Measurements from ENCODE around the gene OTOG. TPM values are rescaled to one million over a fixed set of nuclear protein-coding genes. Genes with fewer than 3 reads are reported as not detected.

Gene OTOG
- total RNA-seq, 4 donors from 2014 or later, result not detected

DNA sequence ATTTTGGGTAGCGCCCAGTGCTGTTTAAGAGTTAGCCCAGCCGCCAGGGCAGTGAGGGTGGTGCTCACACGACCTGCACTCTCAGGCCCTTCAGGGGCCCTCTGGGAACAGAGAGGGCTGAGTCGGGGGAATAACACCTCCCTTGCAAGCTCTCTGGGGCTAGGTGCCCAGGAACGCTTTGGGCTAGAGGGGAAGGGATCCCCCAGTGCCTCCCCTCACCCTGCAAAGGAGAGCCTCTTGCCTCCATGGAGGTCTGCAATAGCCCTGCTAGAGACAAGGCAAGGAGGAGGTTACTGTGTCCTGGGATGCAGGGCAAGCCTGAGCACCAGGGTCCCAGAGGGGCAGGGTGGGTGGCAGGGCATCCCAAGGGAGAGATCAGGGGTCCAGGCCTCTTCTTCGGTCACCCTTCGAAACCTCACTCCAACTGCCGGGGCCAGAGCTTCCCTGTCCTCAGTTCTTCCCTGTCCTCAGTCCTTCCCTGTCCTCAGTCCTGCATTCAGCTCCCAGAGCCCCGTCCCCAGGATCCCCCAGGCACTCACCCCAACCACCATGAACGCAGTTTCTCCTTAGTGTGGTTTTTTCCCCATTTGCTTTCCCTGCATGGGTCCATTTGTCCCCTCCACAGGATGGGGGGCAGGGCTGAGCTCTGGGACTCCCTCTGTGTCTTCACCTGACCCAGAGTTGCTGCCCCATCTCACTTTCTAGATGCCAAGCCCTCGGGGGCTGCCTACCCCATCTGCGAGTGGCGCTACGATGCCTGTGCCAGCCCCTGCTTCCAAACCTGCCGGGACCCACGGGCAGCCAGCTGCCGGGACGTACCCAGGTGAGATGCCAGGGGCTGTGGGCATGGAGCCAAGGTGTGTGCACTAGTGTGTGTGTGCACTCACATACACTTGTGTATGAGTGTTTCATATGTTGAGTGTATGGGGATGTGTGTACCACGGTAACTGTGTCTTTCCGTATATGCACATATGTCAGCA lies 60.8 kb downstream of the OTOG start:
- TF ChIP-seq, protein P1, sequence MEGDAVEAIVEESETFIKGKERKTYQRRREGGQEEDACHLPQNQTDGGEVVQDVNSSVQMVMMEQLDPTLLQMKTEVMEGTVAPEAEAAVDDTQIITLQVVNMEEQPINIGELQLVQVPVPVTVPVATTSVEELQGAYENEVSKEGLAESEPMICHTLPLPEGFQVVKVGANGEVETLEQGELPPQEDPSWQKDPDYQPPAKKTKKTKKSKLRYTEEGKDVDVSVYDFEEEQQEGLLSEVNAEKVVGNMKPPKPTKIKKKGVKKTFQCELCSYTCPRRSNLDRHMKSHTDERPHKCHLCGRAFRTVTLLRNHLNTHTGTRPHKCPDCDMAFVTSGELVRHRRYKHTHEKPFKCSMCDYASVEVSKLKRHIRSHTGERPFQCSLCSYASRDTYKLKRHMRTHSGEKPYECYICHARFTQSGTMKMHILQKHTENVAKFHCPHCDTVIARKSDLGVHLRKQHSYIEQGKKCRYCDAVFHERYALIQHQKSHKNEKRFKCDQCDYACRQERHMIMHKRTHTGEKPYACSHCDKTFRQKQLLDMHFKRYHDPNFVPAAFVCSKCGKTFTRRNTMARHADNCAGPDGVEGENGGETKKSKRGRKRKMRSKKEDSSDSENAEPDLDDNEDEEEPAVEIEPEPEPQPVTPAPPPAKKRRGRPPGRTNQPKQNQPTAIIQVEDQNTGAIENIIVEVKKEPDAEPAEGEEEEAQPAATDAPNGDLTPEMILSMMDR (IDR thresholded peaks at IDR 0.05), result no peak
- ATAC-seq (ENCODE audit: low FRiP score), result no peak
- DNase-seq (ENCODE audit: low spot score), result no peak

DNA sequence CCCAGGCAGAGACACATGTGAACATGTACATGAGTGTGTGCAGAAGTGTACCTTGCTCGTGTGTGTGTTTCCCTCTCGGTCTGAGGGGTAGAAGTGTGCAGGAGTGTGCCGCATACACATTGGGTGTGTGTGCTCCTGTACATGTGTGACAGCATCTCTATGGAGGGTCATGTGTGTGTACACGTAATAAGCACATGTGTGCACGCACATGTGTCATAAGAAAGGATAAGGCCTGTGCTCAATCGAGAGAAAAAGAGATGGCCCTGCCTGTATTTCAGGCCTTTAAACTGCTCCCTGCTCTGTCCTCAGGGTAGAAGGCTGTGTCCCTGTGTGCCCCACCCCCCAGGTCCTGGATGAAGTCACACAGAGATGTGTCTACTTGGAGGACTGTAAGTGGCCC lies 61.8 kb downstream of the OTOG start:
- no peak for ATAC-seq (ENCODE audit: low FRiP score)
- DNase-seq (ENCODE audit: low spot score), result no peak
- TF ChIP-seq, protein P1 (IDR thresholded peaks at IDR 0.05), result no peak

DNA sequence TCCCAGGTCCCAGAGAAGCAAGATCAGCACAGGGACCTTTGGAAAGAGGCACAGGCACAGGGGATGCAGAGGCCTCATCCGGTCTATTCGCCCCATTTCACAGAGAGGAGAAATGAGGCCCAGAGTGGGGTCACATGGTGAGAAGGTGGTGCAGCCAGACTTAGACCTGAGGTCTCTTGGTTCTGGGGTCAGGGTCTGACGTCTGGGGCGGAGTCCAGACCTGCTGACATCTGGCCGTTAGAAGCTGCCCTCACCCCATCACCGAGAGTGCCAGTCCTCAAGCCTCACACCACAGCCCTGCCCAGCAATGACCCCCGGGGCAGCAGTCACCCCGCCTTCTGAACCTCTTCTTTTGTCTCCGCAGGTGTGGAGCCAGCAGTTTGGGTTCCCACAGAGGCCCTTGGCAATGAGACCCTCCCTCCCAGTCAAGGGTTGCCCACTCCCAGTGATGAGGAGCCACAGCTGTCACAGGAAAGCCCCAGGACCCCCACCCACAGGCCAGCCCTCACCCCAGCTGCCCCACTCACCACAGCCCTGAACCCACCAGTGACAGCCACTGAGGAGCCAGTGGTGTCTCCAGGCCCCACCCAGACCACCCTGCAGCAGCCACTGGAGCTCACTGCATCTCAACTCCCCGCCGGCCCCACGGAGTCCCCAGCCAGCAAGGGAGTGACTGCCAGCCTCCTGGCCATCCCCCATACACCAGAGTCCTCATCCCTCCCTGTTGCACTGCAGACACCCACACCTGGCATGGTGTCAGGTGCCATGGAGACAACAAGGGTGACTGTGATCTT lies 62.4 kb downstream of the OTOG start:
- DNase-seq (ENCODE audit: low spot score) (no peak), ATAC-seq (ENCODE audit: low FRiP score) (no peak)
- TF ChIP-seq, protein P1 (IDR thresholded peaks at IDR 0.05), result no peak

DNA sequence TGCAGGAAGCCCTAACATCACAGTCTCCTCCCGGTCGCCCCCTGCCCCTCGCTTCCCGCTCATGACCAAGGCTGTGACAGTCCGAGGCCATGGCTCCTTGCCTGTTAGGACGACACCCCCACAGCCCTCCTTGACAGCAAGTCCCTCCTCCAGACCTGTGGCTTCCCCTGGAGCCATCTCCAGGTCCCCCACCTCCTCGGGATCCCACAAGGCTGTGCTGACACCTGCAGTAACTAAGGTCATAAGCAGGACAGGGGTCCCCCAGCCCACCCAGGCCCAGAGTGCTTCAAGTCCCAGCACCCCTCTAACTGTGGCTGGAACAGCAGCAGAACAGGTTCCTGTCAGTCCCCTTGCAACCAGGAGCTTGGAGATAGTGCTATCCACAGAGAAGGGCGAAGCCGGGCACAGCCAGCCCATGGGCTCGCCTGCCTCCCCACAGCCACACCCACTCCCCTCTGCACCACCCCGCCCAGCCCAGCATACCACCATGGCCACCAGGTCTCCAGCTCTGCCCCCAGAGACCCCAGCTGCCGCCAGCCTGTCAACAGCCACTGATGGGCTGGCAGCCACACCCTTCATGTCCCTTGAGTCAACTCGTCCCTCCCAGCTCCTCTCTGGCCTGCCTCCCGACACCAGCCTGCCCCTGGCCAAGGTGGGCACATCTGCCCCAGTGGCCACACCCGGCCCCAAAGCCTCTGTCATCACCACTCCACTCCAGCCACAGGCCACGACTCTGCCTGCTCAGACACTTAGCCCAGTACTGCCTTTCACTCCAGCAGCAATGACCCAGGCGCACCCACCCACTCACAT lies 63.2 kb downstream of the OTOG start:
- DNase-seq (ENCODE audit: low spot score) (no peak), ATAC-seq (ENCODE audit: low FRiP score) (no peak)
- TF ChIP-seq, protein P1 (IDR thresholded peaks at IDR 0.05), result no peak

DNA sequence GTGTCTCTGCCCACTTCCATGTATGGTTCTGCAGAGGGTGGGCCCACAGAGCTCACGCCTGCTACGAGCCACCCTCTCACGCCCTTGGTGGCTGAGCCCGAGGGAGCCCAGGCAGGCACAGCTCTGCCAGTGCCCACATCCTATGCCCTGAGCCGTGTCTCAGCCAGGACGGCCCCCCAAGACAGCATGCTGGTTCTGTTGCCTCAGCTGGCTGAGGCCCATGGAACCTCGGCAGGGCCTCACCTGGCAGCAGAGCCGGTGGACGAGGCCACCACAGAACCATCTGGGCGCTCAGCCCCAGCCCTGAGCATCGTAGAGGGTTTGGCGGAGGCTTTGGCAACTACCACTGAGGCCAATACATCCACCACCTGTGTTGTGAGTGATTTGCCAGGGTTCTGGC lies 64.0 kb downstream of the OTOG start:
- no peak for DNase-seq (ENCODE audit: low spot score)
- TF ChIP-seq, protein P1 (IDR thresholded peaks at IDR 0.05), result no peak
- ATAC-seq (ENCODE audit: low FRiP score), result no peak

DNA sequence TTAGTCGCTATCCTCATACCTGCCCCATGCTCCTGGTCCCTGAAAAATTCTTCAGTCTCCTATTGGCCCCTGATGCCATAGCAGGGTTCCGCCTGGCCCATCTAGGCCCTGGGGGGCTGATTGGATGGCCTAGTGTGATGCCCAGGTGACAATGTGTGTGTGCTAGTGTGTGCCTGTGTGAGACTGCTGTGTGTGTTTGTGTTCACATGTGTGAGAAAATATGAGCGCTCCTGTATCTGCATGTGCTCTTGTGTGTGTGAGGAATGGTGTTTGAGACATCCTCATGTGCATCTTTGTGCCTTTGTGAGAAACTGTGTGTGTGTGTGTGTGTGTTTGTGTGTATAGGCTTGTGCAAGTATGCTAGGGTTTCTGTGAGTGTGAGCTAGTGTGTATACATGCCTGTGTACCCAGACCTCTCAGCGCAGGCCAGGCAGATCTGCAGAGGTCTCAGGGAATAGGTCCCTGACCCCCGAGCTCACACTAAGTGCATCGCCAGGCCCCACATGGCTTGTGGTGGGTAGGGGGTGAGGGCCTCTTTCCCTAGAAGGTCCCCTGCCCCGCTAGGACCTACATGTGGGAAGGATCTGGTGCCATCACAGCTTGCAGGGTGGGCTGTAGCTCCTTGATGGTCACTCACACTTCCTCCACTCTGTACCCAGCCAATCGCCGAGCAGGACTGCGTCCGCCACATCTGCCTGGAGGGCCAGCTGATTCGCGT lies 64.6 kb downstream of the OTOG start:
- DNase-seq (ENCODE audit: low spot score) (no peak), ATAC-seq (ENCODE audit: low FRiP score) (no peak)
- TF ChIP-seq, protein P1 (IDR thresholded peaks at IDR 0.05), result no peak
